Raji (cell line): Measurements from ENCODE around the gene TTBK1.

Experiments used
- POLR2A ChIP-seq: IDR thresholded peaks from 2 replicates; pipeline ENCODE4 v1.6.1; 2011; ENCODE audit warnings: low read depth, low read length, control low read depth; ENCODE audit not compliant: insufficient read depth

The TTBK1 gene

GRCh38 chr6:43282636-43283513 is 39.6 kb downstream of the TTBK1 start:
- no peak for TF ChIP-seq POLR2A

GRCh38 chr6:43283514-43283901 is 40.2 kb downstream of the TTBK1 start:
- TF ChIP-seq POLR2A: no peak

GRCh38 chr6:43283905-43284304 is 40.6 kb downstream of the TTBK1 start:
- no peak for TF ChIP-seq POLR2A

GRCh38 chr6:43284991-43285781 is 41.9 kb downstream of the TTBK1 start:
- TF ChIP-seq POLR2A: no peak

- no peak for TF ChIP-seq POLR2A
Measured at GRCh38 chr6:43285832-43286231, 42.6 kb downstream of the TTBK1 start.

GRCh38 chr6:43286456-43286979 is 43.2 kb downstream of the TTBK1 start:
- TF ChIP-seq POLR2A: no peak

- no peak for TF ChIP-seq POLR2A
Measured at GRCh38 chr6:43286980-43287716, 43.9 kb downstream of the TTBK1 start.

GRCh38 chr6:43287717-43288679 is 44.7 kb downstream of the TTBK1 start:
- TF ChIP-seq POLR2A: no peak

GRCh38 chr6:43290339-43290904 is 47.1 kb downstream of the TTBK1 start:
- TF ChIP-seq POLR2A: no peak

- TF ChIP-seq POLR2A: no peak
Measured at GRCh38 chr6:43290905-43291355, 47.6 kb downstream of the TTBK1 start.

GRCh38 chr6:43291708-43292107 is 48.4 kb downstream of the TTBK1 start:
- TF ChIP-seq POLR2A: no peak

GRCh38 chr6:43292341-43292740 is 49.1 kb downstream of the TTBK1 start:
- TF ChIP-seq POLR2A: no peak

- TF ChIP-seq POLR2A: no peak
Measured at GRCh38 chr6:43292763-43293318, 49.6 kb downstream of the TTBK1 start.
